Right hindlimb (tissue), 1 donor: ENCODE results near the gene FNDC1.
A peak's percentile ranks its signal among the peaks of the same experiment; 100 is the strongest.

Experiments
- DNase-seq: peaks from one replicate; pipeline ENCODE4 v3.0.0-alpha.2; 2018

The FNDC1 gene

GRCh38 chr6:159163901-159164370 is 5.3 kb upstream of the FNDC1 start:
- DNase-seq = peak; percentile 91

GRCh38 chr6:159168536-159169192 is 536 bp upstream of the FNDC1 start:
- DNase-seq = peak; percentile 76

- DNase-seq = peak; percentile 75
Measured at GRCh38 chr6:159169557-159170332, 545 bp downstream of the FNDC1 start.

- DNase-seq = no peak
Measured at GRCh38 chr6:159170333-159170672, 1.1 kb downstream of the FNDC1 start.

GRCh38 chr6:159170999-159171712 is 2.0 kb downstream of the FNDC1 start:
- peak; percentile 80 for DNase-seq

GRCh38 chr6:159172091-159172491 is 2.9 kb downstream of the FNDC1 start:
- no peak for DNase-seq

- peak; percentile 83 for DNase-seq
Measured at GRCh38 chr6:159174263-159174969, 5.2 kb downstream of the FNDC1 start.

- DNase-seq = peak; percentile 58
Measured at GRCh38 chr6:159176913-159177312, 7.7 kb downstream of the FNDC1 start.

GRCh38 chr6:159178847-159179246 is 9.6 kb downstream of the FNDC1 start:
- DNase-seq = no peak

GRCh38 chr6:159180001-159180400 is 10.8 kb downstream of the FNDC1 start:
- no peak for DNase-seq

- DNase-seq = no peak
Measured at GRCh38 chr6:159181914-159182313, 12.7 kb downstream of the FNDC1 start.

GRCh38 chr6:159184559-159184958 is 15.4 kb downstream of the FNDC1 start:
- no peak for DNase-seq

GRCh38 chr6:159190460-159190859 is 21.3 kb downstream of the FNDC1 start:
- DNase-seq = no peak

- no peak for DNase-seq
Measured at GRCh38 chr6:159193923-159194322, 24.7 kb downstream of the FNDC1 start.

- DNase-seq = no peak
Measured at GRCh38 chr6:159194421-159194820, 25.2 kb downstream of the FNDC1 start.

GRCh38 chr6:159196430-159196975 is 27.3 kb downstream of the FNDC1 start:
- DNase-seq = no peak

GRCh38 chr6:159197251-159197650 is 28.1 kb downstream of the FNDC1 start:
- DNase-seq = no peak

- DNase-seq = no peak
Measured at GRCh38 chr6:159201336-159201735, 32.1 kb downstream of the FNDC1 start.

GRCh38 chr6:159203304-159204005 is 34.3 kb downstream of the FNDC1 start:
- peak; percentile 36 for DNase-seq

- DNase-seq = no peak
Measured at GRCh38 chr6:159204605-159205004, 35.4 kb downstream of the FNDC1 start.

- no peak for DNase-seq
Measured at GRCh38 chr6:159212028-159212427, 42.8 kb downstream of the FNDC1 start.
